ENCODE data around the gene PPP2R1B. TPM values are rescaled to one million over a fixed set of nuclear protein-coding genes. Genes with fewer than 3 reads are reported as not detected.
"Not testable (repeated sequence)": the region's sequence is repeated elsewhere in the genome, so short reads cannot be mapped to it uniquely, and the experiment has no call there.

PPP2R1B gene
- total and polyA plus RNA-seq, 4 donors = 33.2 to 316 (median 52.5) TPM

DNA sequence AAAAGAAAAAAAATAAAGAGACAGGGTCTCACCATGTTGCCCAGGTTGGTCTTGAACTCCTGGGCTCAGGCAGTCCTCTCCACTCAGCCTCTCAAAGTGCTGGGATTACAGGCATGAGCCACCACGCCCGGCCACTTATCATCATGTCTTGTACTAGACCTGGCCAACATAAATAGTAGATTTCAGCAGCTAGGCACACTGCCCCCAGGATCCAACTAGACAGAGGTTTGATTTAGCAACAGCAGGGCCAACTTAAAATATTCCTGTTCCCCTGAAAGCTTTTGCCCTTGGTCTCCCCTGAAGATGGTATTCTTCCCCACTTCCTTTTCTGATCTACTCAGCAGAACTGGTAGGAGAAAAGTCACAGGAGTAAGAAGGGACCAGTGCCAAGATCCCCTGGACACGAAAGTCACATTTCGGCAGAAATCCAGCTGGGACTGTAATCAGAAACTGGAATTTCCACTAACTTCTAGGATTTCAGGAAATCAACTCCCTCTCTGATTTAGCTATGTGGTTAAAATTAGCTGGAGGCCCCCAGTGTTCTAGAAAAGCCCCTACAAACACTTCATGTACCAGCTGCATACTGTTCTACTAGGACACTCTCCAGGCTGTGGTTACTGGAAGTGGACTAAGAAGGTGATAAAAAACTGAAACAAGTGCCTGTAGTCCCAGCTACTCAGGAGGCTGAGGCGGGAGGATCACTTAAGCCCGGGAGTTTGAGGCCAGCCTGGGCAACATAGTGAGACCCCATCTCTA, 8.9 kb upstream of the PPP2R1B start (continued):
- TF ChIP-seq, protein P1, sequence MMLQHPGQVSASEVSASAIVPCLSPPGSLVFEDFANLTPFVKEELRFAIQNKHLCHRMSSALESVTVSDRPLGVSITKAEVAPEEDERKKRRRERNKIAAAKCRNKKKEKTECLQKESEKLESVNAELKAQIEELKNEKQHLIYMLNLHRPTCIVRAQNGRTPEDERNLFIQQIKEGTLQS (IDR thresholded peaks at IDR 0.05) = peak; percentile 27
- TF ChIP-seq, protein P2, sequence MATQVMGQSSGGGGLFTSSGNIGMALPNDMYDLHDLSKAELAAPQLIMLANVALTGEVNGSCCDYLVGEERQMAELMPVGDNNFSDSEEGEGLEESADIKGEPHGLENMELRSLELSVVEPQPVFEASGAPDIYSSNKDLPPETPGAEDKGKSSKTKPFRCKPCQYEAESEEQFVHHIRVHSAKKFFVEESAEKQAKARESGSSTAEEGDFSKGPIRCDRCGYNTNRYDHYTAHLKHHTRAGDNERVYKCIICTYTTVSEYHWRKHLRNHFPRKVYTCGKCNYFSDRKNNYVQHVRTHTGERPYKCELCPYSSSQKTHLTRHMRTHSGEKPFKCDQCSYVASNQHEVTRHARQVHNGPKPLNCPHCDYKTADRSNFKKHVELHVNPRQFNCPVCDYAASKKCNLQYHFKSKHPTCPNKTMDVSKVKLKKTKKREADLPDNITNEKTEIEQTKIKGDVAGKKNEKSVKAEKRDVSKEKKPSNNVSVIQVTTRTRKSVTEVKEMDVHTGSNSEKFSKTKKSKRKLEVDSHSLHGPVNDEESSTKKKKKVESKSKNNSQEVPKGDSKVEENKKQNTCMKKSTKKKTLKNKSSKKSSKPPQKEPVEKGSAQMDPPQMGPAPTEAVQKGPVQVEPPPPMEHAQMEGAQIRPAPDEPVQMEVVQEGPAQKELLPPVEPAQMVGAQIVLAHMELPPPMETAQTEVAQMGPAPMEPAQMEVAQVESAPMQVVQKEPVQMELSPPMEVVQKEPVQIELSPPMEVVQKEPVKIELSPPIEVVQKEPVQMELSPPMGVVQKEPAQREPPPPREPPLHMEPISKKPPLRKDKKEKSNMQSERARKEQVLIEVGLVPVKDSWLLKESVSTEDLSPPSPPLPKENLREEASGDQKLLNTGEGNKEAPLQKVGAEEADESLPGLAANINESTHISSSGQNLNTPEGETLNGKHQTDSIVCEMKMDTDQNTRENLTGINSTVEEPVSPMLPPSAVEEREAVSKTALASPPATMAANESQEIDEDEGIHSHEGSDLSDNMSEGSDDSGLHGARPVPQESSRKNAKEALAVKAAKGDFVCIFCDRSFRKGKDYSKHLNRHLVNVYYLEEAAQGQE (IDR thresholded peaks at IDR 0.05) = peak; percentile 67
- TF ChIP-seq EGR1 (IDR thresholded peaks at IDR 0.05; ENCODE audit: low read depth in 2 of 2) (no peak), FOXA1 (IDR thresholded peaks at IDR 0.05) (no peak)

DNA sequence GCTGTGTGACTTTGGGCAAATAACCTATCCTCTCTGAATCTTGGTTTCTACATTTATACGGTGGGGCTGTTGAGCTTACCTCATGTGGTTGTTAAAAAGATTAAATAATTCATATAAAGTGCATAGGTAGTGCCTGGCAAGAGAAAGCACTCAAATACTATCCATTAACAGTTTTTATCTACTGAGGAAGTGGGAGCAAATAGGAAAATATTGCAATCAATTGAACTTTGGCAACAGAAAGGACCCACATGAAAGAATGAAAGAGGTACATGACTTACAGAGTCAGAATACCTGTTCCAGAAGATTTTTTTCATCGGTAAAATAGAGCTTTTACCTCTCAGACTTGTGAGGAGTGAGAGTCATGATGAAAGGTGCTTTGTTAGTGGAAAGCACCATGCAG, 6.3 kb upstream of the PPP2R1B start:
- Histone ChIP-seq H3K27me3 (ENCODE audit: control insufficient read depth in 4 of 4, insufficient read depth in 4 of 4, low read length in 3 of 4) (no peaks in the 10 kb centered on the region), H3K27ac (ENCODE audit: low read depth in 1 of 2, low read length in 2 of 2) (peak overlapping the region in 1 of 2 donors; percentile 32), H3K4me3 (ENCODE audit: low read depth in 1 of 3, low read length in 3 of 3) (no peak overlapping the region), H3K9me3 (ENCODE audit: control insufficient read depth in 4 of 4, low read length in 3 of 4) (no peaks in the 10 kb centered on the region), H3K36me3 (ENCODE audit: control insufficient read depth in 4 of 4, insufficient read depth in 3 of 4, low read depth in 1 of 4, low read length in 3 of 4) (no peaks in the 10 kb centered on the region), H3K4me1 (ENCODE audit: control insufficient read depth in 4 of 4, insufficient read depth in 4 of 4, low read length in 3 of 4) (peaks cover 6 to 54% (median 24%) of the 10 kb centered on the region in 4 donors), H3K9ac (ENCODE audit: low read depth in 1 of 2, low read length in 2 of 2) (no peak overlapping the region)
- TF ChIP-seq, protein P3, sequence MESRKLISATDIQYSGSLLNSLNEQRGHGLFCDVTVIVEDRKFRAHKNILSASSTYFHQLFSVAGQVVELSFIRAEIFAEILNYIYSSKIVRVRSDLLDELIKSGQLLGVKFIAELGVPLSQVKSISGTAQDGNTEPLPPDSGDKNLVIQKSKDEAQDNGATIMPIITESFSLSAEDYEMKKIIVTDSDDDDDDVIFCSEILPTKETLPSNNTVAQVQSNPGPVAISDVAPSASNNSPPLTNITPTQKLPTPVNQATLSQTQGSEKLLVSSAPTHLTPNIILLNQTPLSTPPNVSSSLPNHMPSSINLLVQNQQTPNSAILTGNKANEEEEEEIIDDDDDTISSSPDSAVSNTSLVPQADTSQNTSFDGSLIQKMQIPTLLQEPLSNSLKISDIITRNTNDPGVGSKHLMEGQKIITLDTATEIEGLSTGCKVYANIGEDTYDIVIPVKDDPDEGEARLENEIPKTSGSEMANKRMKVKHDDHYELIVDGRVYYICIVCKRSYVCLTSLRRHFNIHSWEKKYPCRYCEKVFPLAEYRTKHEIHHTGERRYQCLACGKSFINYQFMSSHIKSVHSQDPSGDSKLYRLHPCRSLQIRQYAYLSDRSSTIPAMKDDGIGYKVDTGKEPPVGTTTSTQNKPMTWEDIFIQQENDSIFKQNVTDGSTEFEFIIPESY (IDR thresholded peaks at IDR 0.05) = peak; percentile 46
- no peak for TF ChIP-seq GABPA (IDR thresholded peaks at IDR 0.05 in 1 of 2, conservative IDR thresholded peaks at IDR 0.05 in 1 of 2)
- TF ChIP-seq SP1 (IDR thresholded peaks at IDR 0.05) = peak; percentile 54
- TF ChIP-seq RAD21 (IDR thresholded peaks at IDR 0.05) = peak; percentile 16 to 25
- TF ChIP-seq, protein P4, sequence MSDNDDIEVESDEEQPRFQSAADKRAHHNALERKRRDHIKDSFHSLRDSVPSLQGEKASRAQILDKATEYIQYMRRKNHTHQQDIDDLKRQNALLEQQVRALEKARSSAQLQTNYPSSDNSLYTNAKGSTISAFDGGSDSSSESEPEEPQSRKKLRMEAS (IDR thresholded peaks at IDR 0.05) = no peak
- TF ChIP-seq, protein P2 (IDR thresholded peaks at IDR 0.05) = peak; percentile 27
- no peak for TF ChIP-seq NR2F2 (IDR thresholded peaks at IDR 0.05)
- TF ChIP-seq EGR1 (IDR thresholded peaks at IDR 0.05; ENCODE audit: low read depth in 2 of 2) = no peak
- TF ChIP-seq, protein P5, sequence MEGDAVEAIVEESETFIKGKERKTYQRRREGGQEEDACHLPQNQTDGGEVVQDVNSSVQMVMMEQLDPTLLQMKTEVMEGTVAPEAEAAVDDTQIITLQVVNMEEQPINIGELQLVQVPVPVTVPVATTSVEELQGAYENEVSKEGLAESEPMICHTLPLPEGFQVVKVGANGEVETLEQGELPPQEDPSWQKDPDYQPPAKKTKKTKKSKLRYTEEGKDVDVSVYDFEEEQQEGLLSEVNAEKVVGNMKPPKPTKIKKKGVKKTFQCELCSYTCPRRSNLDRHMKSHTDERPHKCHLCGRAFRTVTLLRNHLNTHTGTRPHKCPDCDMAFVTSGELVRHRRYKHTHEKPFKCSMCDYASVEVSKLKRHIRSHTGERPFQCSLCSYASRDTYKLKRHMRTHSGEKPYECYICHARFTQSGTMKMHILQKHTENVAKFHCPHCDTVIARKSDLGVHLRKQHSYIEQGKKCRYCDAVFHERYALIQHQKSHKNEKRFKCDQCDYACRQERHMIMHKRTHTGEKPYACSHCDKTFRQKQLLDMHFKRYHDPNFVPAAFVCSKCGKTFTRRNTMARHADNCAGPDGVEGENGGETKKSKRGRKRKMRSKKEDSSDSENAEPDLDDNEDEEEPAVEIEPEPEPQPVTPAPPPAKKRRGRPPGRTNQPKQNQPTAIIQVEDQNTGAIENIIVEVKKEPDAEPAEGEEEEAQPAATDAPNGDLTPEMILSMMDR (IDR thresholded peaks at IDR 0.05; ENCODE audit: low read depth, low read length, missing input control) = no peak
- TF ChIP-seq FOXA1 (IDR thresholded peaks at IDR 0.05) = no peak
- TF ChIP-seq, protein P1 (IDR thresholded peaks at IDR 0.05) = no peak
- TF ChIP-seq TAF1 (conservative IDR thresholded peaks at IDR 0.05) = no peak
- TF ChIP-seq JUND (IDR thresholded peaks at IDR 0.05) = no peak
- no peak for TF ChIP-seq FOXA2 (IDR thresholded peaks at IDR 0.05)
- peak; percentile 52 for TF ChIP-seq YY1 (IDR thresholded peaks at IDR 0.05)
- TF ChIP-seq RXRA (IDR thresholded peaks at IDR 0.05) = peak; percentile 42 to 54
- TF ChIP-seq HNF4A (conservative IDR thresholded peaks at IDR 0.05) = peak; percentile 66 to 72
- TF ChIP-seq HNF4G (IDR thresholded peaks at IDR 0.05) = peak; percentile 24
- DNase-seq (ENCODE audit: low spot score) = no peak
- WGBS = 48% methylated on average over 2 of the region's 2 CpGs

DNA sequence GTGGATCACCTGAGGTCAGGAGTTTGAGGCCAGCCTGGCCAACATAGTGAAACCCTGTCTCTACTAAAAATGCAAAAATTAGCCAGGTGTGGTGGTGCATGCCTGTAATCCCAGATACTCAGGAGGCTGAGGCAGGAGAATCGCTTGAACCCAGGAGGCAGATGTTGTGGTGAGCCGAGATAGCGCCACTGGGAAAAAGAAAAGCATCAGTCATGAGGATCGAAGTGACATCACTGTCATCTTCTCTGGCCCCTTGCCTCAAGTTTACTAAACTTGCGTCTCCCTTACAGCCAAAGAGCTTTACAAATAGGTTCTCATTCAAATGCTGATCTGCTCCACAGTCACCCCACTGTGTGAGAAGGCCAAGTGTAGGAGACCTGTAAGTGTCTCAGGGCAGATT, 5.0 kb upstream of the PPP2R1B start:
- 97% methylated on average over 5 of the region's 5 CpGs for WGBS
- not testable (repeated sequence) for H3K9ac ChIP-seq (ENCODE audit: low read depth in 1 of 2, low read length in 2 of 2); H3K36me3 ChIP-seq (ENCODE audit: control insufficient read depth in 4 of 4, insufficient read depth in 3 of 4, low read depth in 1 of 4, low read length in 3 of 4); DNase-seq (ENCODE audit: low spot score); H3K4me3 ChIP-seq (ENCODE audit: low read depth in 1 of 3, low read length in 3 of 3); H3K27ac ChIP-seq (ENCODE audit: low read depth in 1 of 2, low read length in 2 of 2); H3K9me3 ChIP-seq (ENCODE audit: control insufficient read depth in 4 of 4, low read length in 3 of 4); H3K27me3 ChIP-seq (ENCODE audit: control insufficient read depth in 4 of 4, insufficient read depth in 4 of 4, low read length in 3 of 4)
- H3K4me1 ChIP-seq (ENCODE audit: control insufficient read depth in 4 of 4, insufficient read depth in 4 of 4, low read length in 3 of 4) = peaks cover 6 to 48% (median 23%) of the 10 kb centered on the region in 4 donors

Measured in liver (tissue), 9 donors.